Peyer's patch (tissue), 4 donors: Measurements from ENCODE around the gene GRHPR. TPM values are rescaled to one million over a fixed set of nuclear protein-coding genes. Genes with fewer than 3 reads are reported as not detected.
"Not testable (repeated sequence)": the region's sequence is repeated elsewhere in the genome, so short reads cannot be mapped to it uniquely, and the experiment has no call there.

Source experiments
- DNase-seq, 3 donors: peaks; one replicate each; pipeline ENCODE4 v3.0.0-alpha.2; 2017 to 2019
- H3K27ac ChIP-seq, 4 donors: fragments of 200-600 bp; sonication (generic); one replicate each; pipeline ENCODE4 v1.5.1; 2016 to 2019
- H3K27me3 ChIP-seq, 2 donors: fragments of 200-600 bp; sonication (generic); one replicate each; pipeline ENCODE4 v1.5.1; 2019
- H3K36me3 ChIP-seq, 3 donors: fragments of 200-600 bp; sonication (generic); one replicate each; pipeline ENCODE4 v1.5.1; 2016 to 2019
- H3K4me1 ChIP-seq, 4 donors: fragments of 200-600 bp; sonication (generic); one replicate each; pipeline ENCODE4 v1.5.1; 2016 to 2019
- H3K4me3 ChIP-seq, 4 donors: fragments of 200-600 bp; sonication (generic); 1 replicate in 3 of 4; 2 replicates in 1 of 4; pipeline ENCODE4 v1.5.1; 2016 to 2019; ENCODE audit warnings: mild to moderate bottlenecking in 1 of 4
- H3K9me3 ChIP-seq, 4 donors: fragments of 200-600 bp; sonication (generic); one replicate each; pipeline ENCODE4 v1.5.1; 2016 to 2019; ENCODE audit warnings: mild to moderate bottlenecking in 1 of 4
- CTCF ChIP-seq, 6 experiments: fragments of 450-650 bp in 4 of 6; fragments of 200-600 bp in 2 of 6; sonication (generic) in 1 of 6; IDR thresholded peaks; one replicate each; pipeline ENCODE4 v1.5.1; 2017 to 2019; ENCODE audit warnings: antibody characterized with exemption in 6 of 6, mild to moderate bottlenecking in 3 of 6, moderate library complexity in 1 of 6
- POLR2A ChIP-seq, 2 donors: fragments of 450-650 bp; IDR thresholded peaks; one replicate each; pipeline ENCODE4 v1.5.1; 2017; ENCODE audit warnings: antibody characterized with exemption in 2 of 2, mild to moderate bottlenecking in 2 of 2, moderate library complexity in 2 of 2
- total RNA-seq, 4 donors: library from RNA; depleted of rRNA; stranded (reverse); fragments of >200 nt; gene quantifications; one replicate each; pipeline ENCODE4 v1.1.0, GENCODE V29; 2016

Gene GRHPR
- total RNA-seq, 4 donors from 2014 or later: 99.0 to 141 (median 114) TPM

- Histone ChIP-seq H3K4me1 (peaks cover 0 to 26% (median 11%) of the 10 kb centered on the region in 4 donors), H3K9me3 (no peaks in the 10 kb centered on the region), H3K4me3 (no peak overlapping the region), H3K27ac (no peak overlapping the region), H3K27me3 (no peaks in the 10 kb centered on the region), H3K36me3 (peaks cover 0 to 46% (median 0%) of the 10 kb centered on the region in 3 donors)
- TF ChIP-seq POLR2A (IDR thresholded peaks at IDR 0.05): no peak
- no peak for TF ChIP-seq CTCF (IDR thresholded peaks at IDR 0.05)
- no peak for DNase-seq
These were observed 2.8 kb downstream of the GRHPR start for GRCh38 chr9:37425298-37425752.

GRCh38 chr9:37426431-37426830 is 3.9 kb downstream of the GRHPR start:
- not testable (repeated sequence) for H3K27ac ChIP-seq, H3K4me3 ChIP-seq, H3K9me3 ChIP-seq, DNase-seq, H3K27me3 ChIP-seq
- Histone ChIP-seq H3K36me3 (peaks cover 0 to 48% (median 0%) of the 10 kb centered on the region in 3 donors), H3K4me1 (peaks cover 0 to 26% (median 11%) of the 10 kb centered on the region in 4 donors)

GRCh38 chr9:37426846-37427245 is 4.3 kb downstream of the GRHPR start:
- no peaks in the 10 kb centered on the region for H3K9me3 ChIP-seq
- no peak for DNase-seq

GRCh38 chr9:37428345-37428744 is 5.8 kb downstream of the GRHPR start:
- no peaks in the 10 kb centered on the region for H3K27me3 ChIP-seq
- TF ChIP-seq POLR2A (IDR thresholded peaks at IDR 0.05): no peak
- no peak for TF ChIP-seq CTCF (IDR thresholded peaks at IDR 0.05)
- no peak for DNase-seq
- peaks cover 0 to 56% (median 0%) of the 10 kb centered on the region in 3 donors for H3K36me3 ChIP-seq
- no peak overlapping the region for H3K4me3 ChIP-seq
- no peak overlapping the region for H3K27ac ChIP-seq
- no peaks in the 10 kb centered on the region for H3K9me3 ChIP-seq
- peaks cover 0 to 18% (median 5%) of the 10 kb centered on the region in 4 donors for H3K4me1 ChIP-seq

More at GRCh38 chr9:37426846-37427245, 4.3 kb downstream of the GRHPR start:
- Histone ChIP-seq H3K36me3 (peaks cover 0 to 49% (median 0%) of the 10 kb centered on the region in 3 donors), H3K4me3 (no peak overlapping the region), H3K4me1 (peaks cover 0 to 24% (median 10%) of the 10 kb centered on the region in 4 donors), H3K27ac (no peak overlapping the region), H3K27me3 (no peaks in the 10 kb centered on the region)
- TF ChIP-seq POLR2A (IDR thresholded peaks at IDR 0.05): no peak
- TF ChIP-seq CTCF (IDR thresholded peaks at IDR 0.05): no peak

- peaks cover 0 to 67% (median 0%) of the 10 kb centered on the region in 3 donors for H3K36me3 ChIP-seq
- no peak for TF ChIP-seq POLR2A (IDR thresholded peaks at IDR 0.05)
- TF ChIP-seq CTCF (IDR thresholded peaks at IDR 0.05): no peak
These were observed 7.2 kb downstream of the GRHPR start for GRCh38 chr9:37429441-37430285.

More at GRCh38 chr9:37429441-37430285, 7.2 kb downstream of the GRHPR start:
- H3K27ac ChIP-seq: no peak overlapping the region
- no peak overlapping the region for H3K4me3 ChIP-seq
- H3K9me3 ChIP-seq: no peaks in the 10 kb centered on the region
- no peak for DNase-seq
- H3K4me1 ChIP-seq: peaks cover 0 to 5% (median 0%) of the 10 kb centered on the region in 4 donors
- H3K27me3 ChIP-seq: no peaks in the 10 kb centered on the region
